ENCODE measurements around the gene PGGHG. TPM values are rescaled to one million over a fixed set of nuclear protein-coding genes. Genes with fewer than 3 reads are reported as not detected.
"Not testable (repeated sequence)": the region's sequence is repeated elsewhere in the genome, so short reads cannot be mapped to it uniquely, and the experiment has no call there.

The PGGHG gene
- total RNA-seq, 2 experiments from 2014 or later, result 99.6 to 101 TPM

DNA sequence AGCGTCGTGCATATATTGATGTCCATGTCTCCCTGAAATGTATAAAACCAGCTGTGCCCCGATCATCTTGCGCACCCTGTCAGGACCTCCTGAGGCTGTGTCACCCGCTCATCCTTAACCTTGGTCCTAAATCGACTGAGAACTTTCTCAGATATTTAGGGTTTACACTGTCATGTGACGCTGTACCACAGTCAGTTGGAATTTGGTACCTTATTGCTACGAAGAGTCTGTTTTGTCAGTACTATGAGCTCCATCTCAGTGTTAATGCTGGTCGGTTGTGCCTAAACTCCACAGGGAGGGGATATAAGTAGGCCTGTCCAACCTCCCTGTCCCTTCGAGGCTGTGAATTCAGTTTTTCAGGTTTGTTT lies 16.9 kb downstream of the PGGHG start:
- H3K27me3 Mint-ChIP-seq (ENCODE audit: low read depth), result peaks cover 3% of the 10 kb centered on the region
- H3K36me3 Mint-ChIP-seq (ENCODE audit: low read depth), result peaks cover 20% of the 10 kb centered on the region
- H3K4me3 Mint-ChIP-seq, result no peak overlapping the region
- H3K4me1 Mint-ChIP-seq (ENCODE audit: low read depth), result peaks cover 33% of the 10 kb centered on the region
- no peak for DNase-seq
- no peaks in the 10 kb centered on the region for H3K9me3 Mint-ChIP-seq
- peak overlapping the region; percentile 43 for H3K27ac Mint-ChIP-seq
- intact Hi-C loops (cut with micrococcal nuclease), result loop anchor here (1.0 to 10.0 kb wide), 5 partner anchors 15 to 419 kb away; partner anchors contain the start of gene IFITM3
- CTCF ChIA-PET, result interaction anchor here (0.6 to 5.6 kb wide), 19 partner anchors 10 to 215 kb away, joined by 3 to 81 read pairs (median 6); partner anchors contain the start of gene PGGHG

DNA sequence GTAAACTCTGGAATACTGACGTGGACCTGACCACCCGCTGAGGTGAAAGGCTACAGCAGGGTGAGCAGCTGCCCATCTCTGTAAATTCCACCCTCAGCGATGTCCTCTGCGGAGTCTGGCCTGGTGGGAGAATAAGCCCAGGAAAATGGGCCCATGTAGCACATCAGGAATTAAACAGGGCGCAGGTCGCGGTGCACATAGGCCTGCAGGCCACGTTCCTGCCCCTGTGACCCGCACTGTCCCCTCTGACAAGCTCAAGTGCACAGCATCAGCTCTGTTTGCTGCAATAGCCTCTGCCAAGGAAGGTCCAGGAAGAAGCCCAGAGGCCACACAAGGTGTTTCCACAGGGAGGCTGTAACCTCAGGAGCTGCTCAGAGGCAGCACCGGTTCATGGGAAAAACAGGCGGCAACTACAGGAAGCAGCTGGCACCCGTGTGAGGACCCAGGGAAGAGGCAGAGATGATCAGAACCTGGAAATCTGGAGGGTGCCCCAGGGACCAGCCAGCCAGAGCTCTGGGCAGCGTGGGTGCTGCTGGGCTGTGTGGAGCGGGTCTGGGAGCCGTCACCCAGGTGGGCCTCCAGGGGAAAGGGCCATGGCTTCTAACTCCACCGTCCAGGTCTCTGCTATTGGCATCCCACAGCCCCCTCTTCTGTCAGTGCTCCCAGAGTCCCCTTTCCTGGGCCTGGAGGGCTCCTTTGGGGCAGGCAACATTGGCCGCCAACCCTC lies 17.9 kb downstream of the PGGHG start:
- peaks cover 34% of the 10 kb centered on the region for H3K4me1 Mint-ChIP-seq (ENCODE audit: low read depth)
- H3K36me3 Mint-ChIP-seq (ENCODE audit: low read depth), result peaks cover 20% of the 10 kb centered on the region
- DNase-seq, result no peak
- no peaks in the 10 kb centered on the region for H3K9me3 Mint-ChIP-seq
- H3K27me3 Mint-ChIP-seq (ENCODE audit: low read depth), result no peaks in the 10 kb centered on the region
- intact Hi-C loops (cut with micrococcal nuclease), result loop anchor here (2.0 to 10.0 kb wide), 2 partner anchors 14 to 418 kb away; partner anchors contain the start of gene IFITM3
- CTCF ChIA-PET, result interaction anchor here (0.6 to 5.6 kb wide), 12 partner anchors 10 to 214 kb away, joined by 3 to 81 read pairs (median 8); no protein-coding TSS in a partner anchor
- peak overlapping the region; percentile 96 for H3K4me3 Mint-ChIP-seq
- H3K27ac Mint-ChIP-seq, result peak overlapping the region; percentile 97

DNA sequence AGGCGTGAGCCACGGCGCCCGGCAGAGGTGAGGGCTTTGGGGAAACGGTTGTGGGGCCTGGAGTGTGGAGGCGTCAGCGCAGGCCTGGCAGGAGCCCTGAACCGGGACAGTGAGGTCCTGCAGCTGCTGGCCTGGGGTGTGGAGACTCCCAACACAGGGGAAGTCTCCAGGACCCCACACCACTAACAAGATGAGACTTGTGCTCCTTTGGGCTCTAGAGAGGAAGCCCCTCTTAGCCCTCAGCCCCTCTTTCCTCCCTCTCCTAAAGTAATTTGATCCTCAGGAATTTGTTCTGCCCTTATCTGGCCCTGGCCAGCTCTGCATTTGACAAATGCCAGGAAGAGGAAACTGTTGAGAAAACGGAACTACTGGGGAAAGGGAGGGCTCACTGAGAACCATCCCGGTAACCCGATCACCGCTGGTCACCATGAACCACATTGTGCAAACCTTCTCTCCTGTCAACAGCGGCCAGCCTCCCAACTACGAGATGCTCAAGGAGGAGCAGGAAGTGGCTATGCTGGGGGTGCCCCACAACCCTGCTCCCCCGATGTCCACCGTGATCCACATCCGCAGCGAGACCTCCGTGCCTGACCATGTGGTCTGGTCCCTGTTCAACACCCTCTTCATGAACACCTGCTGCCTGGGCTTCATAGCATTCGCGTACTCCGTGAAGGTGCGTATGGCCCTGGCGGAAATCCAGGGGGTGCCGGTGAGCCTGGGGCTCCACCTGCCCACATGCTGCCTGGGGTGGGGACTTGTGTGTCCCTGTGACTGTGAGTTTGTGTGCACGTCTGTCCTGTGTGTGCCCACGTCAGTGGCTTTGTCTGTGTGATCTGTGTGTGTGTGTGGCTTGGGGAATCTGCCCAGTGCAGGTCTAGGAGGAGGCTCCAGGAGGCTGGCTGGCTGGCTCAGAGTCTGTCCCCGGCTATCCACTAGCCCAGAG lies 19.1 kb downstream of the PGGHG start, which contains the start of gene IFITM2:
IFITM2 (plus strand) TSS at position 51 of the 943 bp plus-strand sequence; CDS start at position 428, 377 bp downstream.
- DNase-seq, result peak; percentile 80
- CTCF ChIA-PET, result interaction anchor here (0.8 to 5.6 kb wide), 7 partner anchors 9 to 60 kb away, joined by 4 to 81 read pairs (median 11); no protein-coding TSS in a partner anchor
- peaks cover 22% of the 10 kb centered on the region for H3K36me3 Mint-ChIP-seq (ENCODE audit: low read depth)
- H3K9me3 Mint-ChIP-seq; H3K27me3 Mint-ChIP-seq (ENCODE audit: low read depth): not testable (repeated sequence)
- peak within 1 kb of the TSS; percentile 96 for H3K4me3 Mint-ChIP-seq
- intact Hi-C loops (cut with micrococcal nuclease), result loop anchor here (2.0 to 10.0 kb wide), 3 partner anchors 13 to 417 kb away; partner anchors contain the start of genes IFITM3 and PGGHG
- peaks cover 34% of the 10 kb centered on the region for H3K4me1 Mint-ChIP-seq (ENCODE audit: low read depth)
- peak within 1 kb of the TSS; percentile 97 for H3K27ac Mint-ChIP-seq

DNA sequence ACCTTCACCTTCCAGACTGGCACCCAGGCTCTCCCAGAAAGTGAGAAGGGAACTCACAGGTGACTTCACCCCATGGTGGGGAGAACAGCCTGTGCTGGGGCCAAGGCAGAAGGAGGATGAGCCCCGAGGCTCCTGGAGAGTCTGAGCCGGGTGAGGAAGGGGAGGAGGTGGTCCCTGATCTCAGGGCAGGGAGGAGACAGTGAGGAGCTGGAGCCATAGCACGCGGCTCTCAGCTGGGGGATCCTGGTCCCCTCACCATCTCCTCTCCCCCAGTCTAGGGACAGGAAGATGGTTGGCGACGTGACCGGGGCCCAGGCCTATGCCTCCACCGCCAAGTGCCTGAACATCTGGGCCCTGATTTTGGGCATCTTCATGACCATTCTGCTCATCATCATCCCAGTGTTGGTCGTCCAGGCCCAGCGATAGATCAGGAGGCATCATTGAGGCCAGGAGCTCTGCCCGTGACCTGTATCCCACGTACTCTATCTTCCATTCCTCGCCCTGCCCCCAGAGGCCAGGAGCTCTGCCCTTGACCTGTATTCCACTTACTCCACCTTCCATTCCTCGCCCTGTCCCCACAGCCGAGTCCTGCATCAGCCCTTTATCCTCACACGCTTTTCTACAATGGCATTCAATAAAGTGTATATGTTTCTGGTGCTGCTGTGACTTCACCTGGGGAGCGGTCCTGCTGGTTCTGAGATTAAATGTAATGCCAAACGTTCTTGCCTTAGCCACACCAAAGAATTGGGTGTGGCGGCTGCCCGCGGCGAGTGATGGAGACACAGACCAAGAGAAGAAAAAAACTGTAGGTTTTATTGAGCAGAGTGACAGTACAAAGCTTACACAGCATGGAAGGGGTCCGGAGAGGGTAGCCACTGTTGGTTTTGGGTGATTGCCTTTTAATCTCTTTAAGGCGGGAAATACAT lies 20.1 kb downstream of the PGGHG start:
- H3K9me3 Mint-ChIP-seq; DNase-seq; H3K27me3 Mint-ChIP-seq (ENCODE audit: low read depth): not testable (repeated sequence)
- Mint-ChIP-seq H3K4me1 (ENCODE audit: low read depth) (peaks cover 28% of the 10 kb centered on the region), H3K27ac (peak overlapping the region; percentile 97), H3K4me3 (peak overlapping the region; percentile 96), H3K36me3 (ENCODE audit: low read depth) (peaks cover 28% of the 10 kb centered on the region)
- intact Hi-C loops (cut with micrococcal nuclease), result loop anchor here (1.0 to 10.0 kb wide), 4 partner anchors 8 to 416 kb away; partner anchors contain the start of gene PGGHG
- CTCF ChIA-PET, result interaction anchor here (0.9 to 1.8 kb wide), 4 partner anchors 20 to 58 kb away, joined by 3 to 16 read pairs (median 6); partner anchors contain the start of gene PGGHG

DNA sequence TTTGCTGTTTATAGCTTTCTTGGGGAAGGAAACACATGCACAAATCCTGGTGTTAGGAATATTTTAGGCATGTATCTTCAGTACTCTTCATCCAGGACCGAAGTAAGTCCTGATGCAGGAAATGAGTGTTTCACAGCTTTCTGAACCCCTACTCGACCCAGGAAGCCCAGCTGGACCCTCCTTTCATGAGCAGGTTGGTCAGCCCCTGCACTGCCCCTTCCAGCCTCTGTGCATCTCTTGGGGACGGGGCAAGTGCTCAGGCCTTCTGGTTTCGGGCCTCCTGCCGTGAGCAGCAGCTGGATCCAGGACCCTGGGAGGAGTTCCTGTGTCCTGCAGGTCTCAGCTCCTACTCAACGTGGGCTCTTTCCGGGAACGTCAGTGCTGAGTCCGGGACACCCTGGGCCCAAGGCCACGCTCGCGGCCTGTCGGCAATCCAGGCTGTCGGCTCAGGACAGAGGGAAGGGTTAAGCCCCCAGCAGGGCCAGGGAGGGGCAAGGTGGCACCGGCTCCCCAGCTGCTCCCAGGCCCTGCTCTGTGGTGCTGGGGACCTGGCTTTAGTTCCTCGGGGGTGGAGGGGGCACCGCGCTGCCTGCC lies 21.1 kb downstream of the PGGHG start:
- intact Hi-C loops (cut with micrococcal nuclease), result loop anchor here (1.0 to 10.0 kb wide), 5 partner anchors 7 to 485 kb away; partner anchors contain the start of genes CEND1, PGGHG and SLC25A22
- peaks cover 38% of the 10 kb centered on the region for H3K36me3 Mint-ChIP-seq (ENCODE audit: low read depth)
- not testable (repeated sequence) for H3K27me3 Mint-ChIP-seq (ENCODE audit: low read depth); H3K9me3 Mint-ChIP-seq; DNase-seq
- H3K27ac Mint-ChIP-seq, result peak overlapping the region; percentile 97
- H3K4me1 Mint-ChIP-seq (ENCODE audit: low read depth), result peaks cover 27% of the 10 kb centered on the region
- CTCF ChIA-PET, result interaction anchor here (1.7 to 1.8 kb wide), 3 partner anchors 45 to 59 kb away, joined by 5 to 16 read pairs (median 8); no protein-coding TSS in a partner anchor
- peak overlapping the region; percentile 96 for H3K4me3 Mint-ChIP-seq

DNA sequence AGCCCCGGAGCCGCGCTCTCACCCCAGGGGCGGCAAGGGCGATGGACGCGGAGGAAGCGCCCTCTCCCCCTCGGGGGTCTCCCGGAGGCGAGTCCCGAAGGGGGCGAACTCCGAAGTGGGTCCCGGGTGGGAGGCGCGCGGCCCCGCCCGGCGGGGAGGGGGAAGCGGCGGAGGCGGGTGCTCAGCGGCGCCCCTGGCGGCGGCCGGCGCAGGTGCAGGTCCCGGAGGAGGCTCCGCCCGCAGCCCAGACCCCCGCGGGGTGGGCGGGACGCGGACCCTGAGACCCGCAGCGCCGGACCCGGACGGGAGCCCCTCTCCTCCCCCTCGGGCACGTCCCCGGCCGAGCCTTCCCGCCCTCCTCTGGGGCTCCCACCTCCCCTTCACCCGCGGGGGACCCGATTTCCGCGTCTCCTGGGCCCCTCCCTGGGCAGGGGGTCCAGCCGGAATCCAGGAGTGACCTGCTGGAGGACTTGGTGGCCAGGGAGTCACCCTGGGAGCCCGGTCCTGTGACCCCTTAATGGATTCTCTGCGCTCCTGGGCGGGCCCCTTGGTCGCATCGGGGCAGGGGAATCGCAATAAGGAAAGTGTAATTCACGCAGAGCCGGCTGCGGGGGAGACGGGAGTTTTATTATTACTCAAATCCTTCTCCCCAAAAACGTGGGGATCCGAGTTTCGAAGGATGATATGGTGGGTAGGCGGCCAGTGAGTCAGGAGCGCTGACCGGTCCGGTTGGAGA lies 22.3 kb downstream of the PGGHG start:
- not testable (repeated sequence) for DNase-seq; H3K27me3 Mint-ChIP-seq (ENCODE audit: low read depth); H3K9me3 Mint-ChIP-seq
- CTCF ChIA-PET, result interaction anchor here (1.4 to 1.7 kb wide), 2 partner anchors 43 to 44 kb away, joined by 3 to 8 read pairs; no protein-coding TSS in a partner anchor
- Mint-ChIP-seq H3K36me3 (ENCODE audit: low read depth) (peaks cover 44% of the 10 kb centered on the region), H3K27ac (peak overlapping the region; percentile 95), H3K4me3 (peak overlapping the region; percentile 93), H3K4me1 (ENCODE audit: low read depth) (peaks cover 21% of the 10 kb centered on the region)
- intact Hi-C loops (cut with micrococcal nuclease), result loop anchor here (10.0 kb wide), 1 partner anchor 484 kb away; the partner anchor contains the start of genes CEND1 and SLC25A22

DNA sequence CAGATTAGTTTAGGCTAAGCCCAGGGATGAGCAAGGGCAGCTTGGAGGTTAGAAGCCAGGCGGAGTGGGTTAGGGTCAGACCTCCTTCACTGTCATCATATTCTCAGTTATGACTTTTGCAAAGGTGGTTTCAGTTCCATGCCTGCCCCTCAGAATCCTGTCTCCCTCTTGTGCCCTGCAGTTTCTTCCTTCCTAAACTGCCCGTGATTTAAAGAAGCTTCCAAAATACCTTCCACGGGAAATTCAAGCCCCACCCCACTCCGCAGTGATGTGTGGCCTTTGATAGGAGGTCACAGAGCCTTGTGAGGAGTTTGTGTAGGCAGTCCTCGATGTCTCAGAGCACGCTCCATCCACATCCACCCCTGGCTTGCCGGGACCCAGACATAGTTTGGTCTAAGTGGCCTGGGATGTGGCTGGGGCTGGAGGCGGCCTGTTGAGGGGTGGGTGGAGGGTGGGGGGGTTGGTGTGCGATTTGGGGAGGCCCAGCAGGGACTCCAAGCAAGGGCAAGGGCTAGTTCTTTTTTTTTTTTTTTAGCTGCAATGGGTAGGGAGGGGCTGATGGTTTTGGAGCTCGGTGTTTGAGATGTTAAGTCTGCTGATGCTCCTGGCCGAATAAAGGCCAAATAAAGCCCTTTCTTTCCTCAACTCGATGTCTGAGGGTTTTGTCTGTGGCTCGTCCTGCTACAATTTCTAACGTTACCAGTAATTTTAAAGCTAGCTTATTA lies 23.3 kb downstream of the PGGHG start:
- Mint-ChIP-seq H3K9me3 (no peaks in the 10 kb centered on the region), H3K36me3 (ENCODE audit: low read depth) (peaks cover 53% of the 10 kb centered on the region), H3K4me1 (ENCODE audit: low read depth) (peaks cover 22% of the 10 kb centered on the region), H3K27ac (peak overlapping the region; percentile 95), H3K4me3 (peak overlapping the region; percentile 93), H3K27me3 (ENCODE audit: low read depth) (no peaks in the 10 kb centered on the region)
- intact Hi-C loops (cut with micrococcal nuclease), result loop anchor here (1.0 to 10.0 kb wide), 6 partner anchors 61 to 483 kb away; partner anchors contain the start of genes BET1L, CEND1, PSMD13 and RIC8A
- CTCF ChIA-PET, result interaction anchor here (0.7 to 1.7 kb wide), 7 partner anchors 25 to 104 kb away, joined by 3 to 8 read pairs (median 3); no protein-coding TSS in a partner anchor
- peak; percentile 59 for DNase-seq

DNA sequence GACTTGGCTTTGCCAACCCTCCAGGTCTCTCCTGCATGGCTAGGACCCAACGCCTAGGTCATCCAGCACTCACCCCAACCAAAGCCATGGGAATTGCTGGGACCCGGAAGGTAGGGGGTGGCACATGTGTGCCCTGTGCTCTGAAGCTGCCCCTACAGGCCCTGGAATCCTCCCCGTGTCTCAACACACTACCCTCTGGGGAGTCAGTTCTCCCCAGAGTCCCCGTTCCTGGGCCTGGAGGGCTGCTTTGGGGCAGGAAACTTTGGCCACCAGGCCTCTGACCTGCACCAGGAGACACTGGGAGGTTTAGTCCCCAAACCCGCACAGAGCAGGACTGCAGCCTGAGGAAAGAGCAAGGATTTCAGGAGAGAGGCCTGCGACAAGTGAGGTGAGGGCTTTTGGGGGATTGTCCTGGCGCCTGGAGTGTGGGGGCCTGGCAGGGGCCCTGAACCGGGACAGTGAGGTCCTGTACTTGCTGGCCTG lies 24.4 kb downstream of the PGGHG start:
- intact Hi-C loops (cut with micrococcal nuclease), result loop anchor here (2.0 to 10.0 kb wide), 4 partner anchors 63 to 481 kb away; partner anchors contain the start of genes CEND1, PSMD13, RNH1 and SIRT3
- H3K36me3 Mint-ChIP-seq (ENCODE audit: low read depth), result peaks cover 55% of the 10 kb centered on the region
- peaks cover 22% of the 10 kb centered on the region for H3K4me1 Mint-ChIP-seq (ENCODE audit: low read depth)
- H3K9me3 Mint-ChIP-seq, result no peaks in the 10 kb centered on the region
- peak overlapping the region; percentile 95 for H3K27ac Mint-ChIP-seq
- CTCF ChIA-PET, result interaction anchor here (1.2 kb wide), 1 partner anchor 105 kb away, joined by 3 read pairs; no protein-coding TSS in a partner anchor
- H3K4me3 Mint-ChIP-seq, result peak overlapping the region; percentile 93
- no peak for DNase-seq
- no peaks in the 10 kb centered on the region for H3K27me3 Mint-ChIP-seq (ENCODE audit: low read depth)

DNA sequence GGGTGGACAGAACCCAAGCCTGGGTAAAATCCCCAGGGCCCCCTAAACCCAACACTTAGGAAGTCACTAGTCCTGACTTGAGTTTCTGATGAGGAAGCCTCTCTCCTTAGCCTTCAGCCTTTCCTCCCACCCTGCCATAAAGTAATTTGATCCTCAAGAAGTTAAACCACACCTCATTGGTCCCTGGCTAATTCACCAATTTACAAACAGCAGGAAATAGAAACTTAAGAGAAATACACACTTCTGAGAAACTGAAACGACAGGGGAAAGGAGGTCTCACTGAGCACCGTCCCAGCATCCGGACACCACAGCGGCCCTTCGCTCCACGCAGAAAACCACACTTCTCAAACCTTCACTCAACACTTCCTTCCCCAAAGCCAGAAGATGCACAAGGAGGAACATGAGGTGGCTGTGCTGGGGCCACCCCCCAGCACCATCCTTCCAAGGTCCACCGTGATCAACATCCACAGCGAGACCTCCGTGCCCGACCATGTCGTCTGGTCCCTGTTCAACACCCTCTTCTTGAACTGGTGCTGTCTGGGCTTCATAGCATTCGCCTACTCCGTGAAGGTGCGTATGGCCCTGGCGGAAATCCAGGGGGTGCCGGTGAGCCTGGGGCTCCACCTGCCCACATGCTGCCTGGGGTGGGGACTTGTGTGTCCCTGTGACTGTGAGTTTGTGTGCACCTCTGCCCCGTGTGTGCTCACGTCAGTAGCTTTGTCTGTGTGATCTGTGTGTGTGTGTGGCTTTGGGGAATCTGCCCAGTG lies 25.0 kb downstream of the PGGHG start, which contains the start of gene IFITM1:
IFITM1 (plus strand) TSS at position 254 of the 767 bp plus-strand sequence; CDS start at position 385, 131 bp downstream.
- intact Hi-C loops (cut with micrococcal nuclease), result loop anchor here (1.0 to 10.0 kb wide), 6 partner anchors 41 to 481 kb away; partner anchors contain the start of genes CEND1, PSMD13, RNH1 and SIRT3
- H3K27me3 Mint-ChIP-seq (ENCODE audit: low read depth), result no peaks in the 10 kb centered on the region
- H3K9me3 Mint-ChIP-seq, result no peaks in the 10 kb centered on the region
- peaks cover 22% of the 10 kb centered on the region for H3K4me1 Mint-ChIP-seq (ENCODE audit: low read depth)
- H3K4me3 Mint-ChIP-seq, result peak within 1 kb of the TSS; percentile 93
- CTCF ChIA-PET, result no interaction called here
- peaks cover 48% of the 10 kb centered on the region for H3K36me3 Mint-ChIP-seq (ENCODE audit: low read depth)
- H3K27ac Mint-ChIP-seq, result peak within 1 kb of the TSS; percentile 95
- peak; percentile 77 for DNase-seq

All from activated naive CD4-positive, alpha-beta T cell treated with anti-CD3 and anti-CD28 coated beads for 36 hours (primary cell).